NCI-H446 treated with DMSO at 0.1 percent for 48 hours (cell line): ENCODE data around the gene OSBPL7.
A peak's percentile ranks its signal among the peaks of the same experiment; 100 is the strongest.

Source experiments
- DNase-seq: peaks from one replicate; lab custom pipeline; 2025; lab: John Stamatoyannopoulos, UW

Gene OSBPL7

DNA sequence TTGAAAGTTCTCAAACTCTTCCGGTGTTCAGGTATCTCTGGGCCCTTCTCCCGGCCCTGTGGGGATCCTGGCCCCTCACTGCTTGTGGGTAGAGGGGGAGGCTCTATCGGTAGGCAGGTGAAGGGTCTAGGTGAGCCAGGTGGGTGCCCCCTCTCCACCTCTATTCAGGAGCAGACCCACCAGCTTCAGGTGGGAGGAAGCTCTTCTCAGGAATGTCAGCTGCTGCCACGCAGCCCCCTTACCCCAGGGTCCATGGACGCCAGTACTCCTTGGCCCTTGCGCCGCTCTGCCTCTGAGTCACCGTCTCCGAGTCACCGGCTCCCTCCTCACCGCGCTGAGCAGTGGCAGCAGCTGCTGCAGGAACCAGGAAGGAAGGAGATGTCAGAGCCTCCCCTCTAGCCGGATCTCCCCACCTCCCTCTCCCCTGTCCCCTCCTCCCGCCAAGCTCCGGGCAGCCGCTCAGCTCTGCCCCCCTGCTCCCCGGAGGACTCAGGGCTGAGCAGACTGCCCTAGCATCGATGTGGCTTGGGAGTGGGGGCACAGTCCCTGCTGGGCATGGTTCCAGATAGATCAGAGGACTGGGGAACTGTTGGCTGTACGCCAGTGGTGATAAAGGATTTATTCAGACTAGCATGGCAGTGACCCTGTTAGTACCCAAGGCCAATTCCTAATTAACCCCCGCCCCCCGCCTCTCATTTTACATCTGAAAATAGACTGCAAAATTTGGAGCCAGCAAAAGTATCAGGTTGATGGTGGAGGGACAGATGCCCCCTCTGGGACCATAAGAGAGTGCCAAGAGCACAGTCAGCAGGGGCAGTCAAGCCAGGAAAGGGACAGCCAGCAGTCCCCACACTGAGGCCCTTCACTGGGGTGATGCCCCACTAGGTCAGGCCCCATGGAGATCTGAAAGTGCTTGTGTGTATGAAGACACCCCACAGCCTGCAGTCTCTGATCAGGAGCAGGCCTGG, at the start of gene OSBPL7:
OSBPL7 (minus strand) TSS at position 371 of the 968 bp plus-strand sequence. CDS start 1,516 bp downstream, outside the sequence.
- DNase-seq = peak; percentile 33

GRCh38 chr17:47871048-47871447, 49.5 kb upstream of the OSBPL7 start:
- no peak for DNase-seq

DNA sequence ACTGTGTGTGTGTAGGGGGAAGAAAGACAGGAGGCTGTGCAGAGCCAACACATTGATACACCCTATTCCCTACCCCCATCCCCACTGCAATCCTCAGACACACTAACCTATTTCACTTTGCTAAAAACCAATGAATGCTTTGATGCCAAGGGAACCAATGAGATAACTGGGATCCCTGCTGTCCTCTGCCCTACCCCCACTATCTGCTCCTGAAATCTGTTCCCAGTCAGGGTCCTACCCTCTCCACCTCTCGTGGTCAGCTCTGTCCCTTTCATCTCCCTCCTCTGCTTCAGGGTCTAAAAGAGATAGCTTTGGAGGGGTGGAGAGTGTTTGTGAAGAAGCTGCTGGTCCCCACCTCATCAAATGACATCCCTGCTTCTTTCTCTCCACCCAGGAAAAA, 48.5 kb upstream of the OSBPL7 start:
- no peak for DNase-seq

DNA sequence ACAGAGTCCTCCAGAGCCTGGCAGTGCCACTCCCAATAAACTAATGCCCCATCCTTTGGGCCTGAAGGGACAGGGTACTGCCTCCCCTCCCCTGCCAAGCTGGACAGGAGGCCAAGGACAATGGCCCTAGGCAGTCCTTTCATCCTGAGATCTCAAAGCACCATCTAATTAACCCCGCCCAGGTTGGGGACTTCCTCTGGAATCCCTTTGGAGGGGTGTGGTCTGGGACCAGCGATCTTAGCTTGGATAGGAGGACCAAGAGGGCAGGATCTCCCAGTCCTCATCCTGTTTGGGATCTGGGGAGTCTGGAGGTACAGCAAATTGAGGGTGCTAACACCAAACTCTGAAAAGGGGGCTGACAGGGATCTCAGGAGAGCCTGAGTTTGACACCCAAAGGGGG, 47.5 kb upstream of the OSBPL7 start:
- no peak for DNase-seq

- no peak for DNase-seq
Observed at GRCh38 chr17:47867813-47868533, 46.4 kb upstream of the OSBPL7 start.

DNA sequence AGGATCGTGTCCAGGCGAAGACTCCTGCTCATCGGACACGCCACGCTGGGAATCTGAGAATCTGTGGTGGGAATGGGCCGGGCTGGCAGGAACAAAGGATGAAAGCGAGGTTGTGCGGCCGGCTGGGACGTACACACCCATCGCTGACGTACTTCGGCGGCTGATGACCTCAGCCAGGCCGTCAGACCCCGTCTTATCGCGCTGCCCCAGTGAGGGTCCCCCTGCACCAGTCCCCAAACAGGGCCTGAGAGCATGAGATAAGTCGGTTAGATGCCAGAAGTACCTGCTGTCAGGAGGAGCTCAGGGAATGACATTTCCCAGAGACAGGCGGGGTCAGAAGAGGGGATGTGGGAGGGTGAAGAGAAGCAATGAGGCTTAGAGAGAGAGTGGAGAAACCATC, 45.3 kb upstream of the OSBPL7 start:
- DNase-seq = no peak

- no peak for DNase-seq
Observed at GRCh38 chr17:47864791-47865216, 43.2 kb upstream of the OSBPL7 start.

DNA sequence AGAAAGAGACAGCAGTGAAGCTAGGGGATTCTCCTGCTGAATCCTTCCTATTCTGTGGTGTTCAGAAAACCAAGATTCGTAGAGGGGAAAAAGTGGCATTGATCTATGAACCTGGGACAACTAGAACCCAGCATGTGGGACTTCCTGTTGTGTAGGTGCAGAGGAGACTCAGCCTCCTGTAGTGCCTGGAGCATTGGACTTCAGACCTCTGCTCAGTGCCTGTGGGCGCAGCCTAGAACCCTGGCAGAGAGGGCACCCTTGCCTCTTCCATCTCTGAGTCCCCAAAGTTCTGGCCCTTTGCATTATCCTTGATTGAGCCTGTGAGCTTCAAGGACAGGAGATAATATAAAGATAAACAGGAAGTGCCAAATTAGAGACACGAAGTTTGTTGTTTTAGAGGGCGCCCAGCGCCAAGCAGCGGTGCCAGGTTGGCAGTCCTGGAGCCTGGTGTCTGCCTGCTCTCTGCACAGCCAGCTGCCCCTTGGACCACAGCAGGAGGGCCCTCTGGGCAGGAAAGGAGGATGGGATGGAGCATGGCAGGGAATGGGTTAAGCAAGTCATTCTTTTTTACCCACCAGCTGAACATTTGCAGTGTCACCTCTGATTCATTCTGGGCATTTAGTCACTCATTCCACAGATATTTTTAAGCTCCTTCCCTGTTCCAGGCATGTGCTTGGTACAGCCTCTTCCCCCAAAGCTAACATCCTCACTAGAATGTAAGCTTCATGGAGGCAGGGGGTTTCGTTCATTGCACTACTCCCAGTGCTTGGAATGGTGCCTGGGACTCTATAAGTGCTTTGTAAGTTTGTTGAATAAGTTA, 41.2 kb upstream of the OSBPL7 start:
- no peak for DNase-seq

GRCh38 chr17:47860386-47860785, 38.8 kb upstream of the OSBPL7 start:
- DNase-seq = no peak

- no peak for DNase-seq
Observed at GRCh38 chr17:47857551-47858455, 36.2 kb upstream of the OSBPL7 start.

DNA sequence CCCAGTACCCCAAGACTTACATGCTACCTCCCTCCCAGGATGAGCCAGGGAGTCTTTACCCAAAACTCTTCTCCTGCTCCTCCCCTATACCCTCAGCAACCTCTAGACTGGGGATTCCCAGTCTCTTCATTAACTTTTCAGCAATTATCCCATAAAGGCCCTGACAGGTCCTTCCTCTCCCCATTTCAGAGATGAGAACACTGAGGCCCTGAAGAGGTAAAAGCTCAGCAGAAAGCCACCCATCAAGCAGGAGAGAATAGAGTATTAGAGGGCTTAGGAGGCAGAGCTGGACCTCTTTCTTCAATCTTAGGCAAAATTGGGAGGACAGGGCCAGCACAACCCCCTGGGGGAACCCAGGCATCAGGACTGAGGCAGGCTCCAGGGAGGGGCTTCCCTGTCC, 35.2 kb upstream of the OSBPL7 start:
- no peak for DNase-seq

DNA sequence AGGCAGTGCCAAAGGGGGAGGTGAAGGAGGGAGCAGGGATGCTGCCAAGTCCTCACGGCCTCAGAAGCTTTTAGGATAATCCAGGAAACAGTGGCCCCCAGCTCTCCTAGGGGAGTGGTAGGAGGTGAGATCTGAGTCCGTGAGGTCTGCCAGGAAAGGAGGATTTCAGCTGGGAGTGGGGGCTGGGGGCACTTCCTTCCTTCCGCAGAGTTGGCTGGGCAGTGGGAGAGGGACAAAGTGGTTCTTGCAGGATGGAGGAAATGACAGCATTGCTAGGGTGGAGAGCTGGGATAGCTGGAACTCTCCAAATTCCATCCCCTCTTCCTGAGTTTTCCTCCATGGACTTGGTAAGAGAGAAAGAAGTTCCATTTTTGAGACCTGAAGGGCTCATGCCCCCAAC, 34.1 kb upstream of the OSBPL7 start:
- DNase-seq = no peak

DNA sequence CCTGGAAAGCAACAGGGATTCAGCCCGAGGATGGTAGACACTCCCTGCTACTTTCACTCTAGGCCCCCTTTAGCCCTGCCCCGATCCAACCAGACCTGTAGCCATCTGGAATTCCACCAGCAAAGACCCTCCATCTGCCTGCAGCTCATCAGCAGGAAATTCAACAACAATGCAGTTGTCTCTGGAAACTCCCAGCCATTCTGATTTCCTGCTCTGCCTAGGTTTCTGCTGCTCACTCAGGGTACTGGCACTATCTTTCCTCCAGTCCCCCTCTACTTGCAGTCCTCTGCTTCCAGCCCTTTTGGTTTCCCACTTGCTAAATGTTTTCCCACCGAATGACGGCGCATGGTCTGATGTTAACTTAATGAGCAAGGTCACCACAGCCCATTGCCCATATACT, 32.0 kb upstream of the OSBPL7 start:
- no peak for DNase-seq

- DNase-seq = no peak
Observed at GRCh38 chr17:47852113-47852949, 30.7 kb upstream of the OSBPL7 start.

DNA sequence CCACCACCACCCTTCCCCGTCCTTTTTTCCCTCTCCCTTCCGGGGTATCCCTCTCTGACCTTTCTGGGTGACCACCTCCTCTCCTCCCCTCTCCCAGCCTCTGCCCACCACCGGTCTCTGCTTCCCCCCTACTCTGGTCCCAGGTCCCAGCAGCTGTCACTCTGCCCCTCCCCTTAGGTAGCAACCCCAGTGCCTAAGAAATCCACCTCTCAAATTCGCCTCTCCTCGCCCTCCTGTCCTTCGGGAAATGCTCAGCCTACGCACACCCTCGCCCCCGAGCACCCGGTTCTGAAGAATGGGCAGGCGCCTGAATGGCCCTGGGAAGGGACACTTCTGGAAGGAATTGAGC, 30.1 kb upstream of the OSBPL7 start:
- no peak for DNase-seq

DNA sequence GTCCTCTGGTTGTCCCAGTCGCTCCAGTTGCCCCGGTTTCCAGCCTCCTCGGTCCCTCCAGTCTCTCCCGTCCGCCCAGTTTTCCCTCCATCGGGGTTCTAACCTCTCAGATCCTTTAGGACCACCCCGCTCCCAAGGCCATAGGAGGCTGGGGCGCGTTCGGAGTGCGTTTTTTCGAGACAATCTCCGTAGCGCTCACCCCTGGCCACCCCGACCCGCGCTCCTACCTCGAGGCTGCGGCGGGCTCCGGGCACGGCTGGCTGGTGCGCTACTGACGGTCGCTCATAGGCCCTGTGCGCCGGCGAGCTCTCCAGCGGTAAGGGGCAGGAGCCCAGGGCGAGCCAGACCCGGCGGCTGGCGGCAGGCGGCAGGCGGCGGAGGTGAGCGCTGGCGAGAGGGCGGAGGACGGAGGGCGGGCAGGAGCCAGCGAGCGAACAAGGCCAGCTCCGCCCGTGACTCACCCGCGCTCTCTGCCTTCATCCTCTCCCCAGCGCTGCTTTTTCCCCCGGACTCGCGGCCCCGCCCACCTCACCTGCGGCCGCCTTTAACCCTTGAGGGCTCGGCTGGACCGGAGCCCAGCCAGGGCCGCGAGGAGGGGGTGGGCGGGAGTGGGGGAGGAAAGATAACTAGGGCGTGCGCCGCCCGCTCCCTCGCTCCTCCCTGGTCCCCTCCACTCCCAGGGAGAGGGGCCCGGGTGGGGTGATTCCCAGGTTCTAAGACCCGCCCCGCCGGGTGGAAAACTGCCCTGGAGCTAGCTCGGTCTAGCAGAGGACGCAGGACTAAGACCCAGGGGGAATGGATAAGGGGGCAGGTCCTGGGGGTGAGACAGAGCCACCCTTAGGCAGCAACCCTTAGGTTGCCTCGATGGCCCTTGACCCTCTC, 29.3 kb upstream of the OSBPL7 start, which contains the start of gene SP6:
SP6 (minus strand) TSS at position 472 of the 882 bp plus-strand sequence. CDS start 2,734 bp downstream, outside the sequence.
- DNase-seq = no peak

GRCh38 chr17:47850373-47850691, 28.7 kb upstream of the OSBPL7 start:
- no peak for DNase-seq

DNA sequence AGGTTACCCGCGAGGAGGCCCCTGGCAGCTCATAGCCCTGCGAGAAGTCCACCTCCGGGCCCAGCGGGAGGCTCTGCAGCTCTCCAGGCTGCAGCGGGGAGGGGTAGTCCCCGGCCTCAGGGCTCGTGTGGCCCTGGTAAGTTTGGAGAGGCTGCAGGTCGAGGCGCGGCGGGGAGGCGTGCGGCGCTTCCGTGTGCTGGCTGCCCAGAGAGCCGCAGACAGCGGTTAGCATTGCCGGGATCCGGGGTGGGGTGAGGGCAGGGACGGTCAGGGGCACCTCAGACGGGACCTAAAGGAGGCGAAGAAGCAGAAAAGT, 26.6 kb upstream of the OSBPL7 start:
- no peak for DNase-seq
